GF-D8 (cell line): ENCODE results near the gene UBL3.

Experiments
- DNase-seq: peaks from one replicate; lab custom pipeline; 2025; lab: John Stamatoyannopoulos, UW

UBL3 gene

DNA sequence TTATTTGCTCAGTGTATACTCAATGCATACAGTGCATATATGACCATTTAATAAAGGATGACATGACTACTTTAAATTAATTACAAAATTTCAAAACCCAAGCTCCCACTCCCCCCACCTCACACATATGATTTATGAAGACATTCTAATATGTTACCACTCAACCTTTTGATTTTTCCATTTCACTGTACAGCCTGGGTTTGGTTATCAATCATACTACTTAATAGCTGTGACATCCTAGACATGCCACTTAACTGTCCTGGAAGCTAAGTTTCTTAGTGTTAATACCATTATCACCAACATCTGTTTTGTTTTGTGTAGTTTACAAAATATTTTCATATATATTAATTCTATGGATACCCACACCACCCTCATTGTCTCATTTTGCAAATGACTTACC lies 42.2 kb downstream of the UBL3 start:
- DNase-seq = no peak

DNA sequence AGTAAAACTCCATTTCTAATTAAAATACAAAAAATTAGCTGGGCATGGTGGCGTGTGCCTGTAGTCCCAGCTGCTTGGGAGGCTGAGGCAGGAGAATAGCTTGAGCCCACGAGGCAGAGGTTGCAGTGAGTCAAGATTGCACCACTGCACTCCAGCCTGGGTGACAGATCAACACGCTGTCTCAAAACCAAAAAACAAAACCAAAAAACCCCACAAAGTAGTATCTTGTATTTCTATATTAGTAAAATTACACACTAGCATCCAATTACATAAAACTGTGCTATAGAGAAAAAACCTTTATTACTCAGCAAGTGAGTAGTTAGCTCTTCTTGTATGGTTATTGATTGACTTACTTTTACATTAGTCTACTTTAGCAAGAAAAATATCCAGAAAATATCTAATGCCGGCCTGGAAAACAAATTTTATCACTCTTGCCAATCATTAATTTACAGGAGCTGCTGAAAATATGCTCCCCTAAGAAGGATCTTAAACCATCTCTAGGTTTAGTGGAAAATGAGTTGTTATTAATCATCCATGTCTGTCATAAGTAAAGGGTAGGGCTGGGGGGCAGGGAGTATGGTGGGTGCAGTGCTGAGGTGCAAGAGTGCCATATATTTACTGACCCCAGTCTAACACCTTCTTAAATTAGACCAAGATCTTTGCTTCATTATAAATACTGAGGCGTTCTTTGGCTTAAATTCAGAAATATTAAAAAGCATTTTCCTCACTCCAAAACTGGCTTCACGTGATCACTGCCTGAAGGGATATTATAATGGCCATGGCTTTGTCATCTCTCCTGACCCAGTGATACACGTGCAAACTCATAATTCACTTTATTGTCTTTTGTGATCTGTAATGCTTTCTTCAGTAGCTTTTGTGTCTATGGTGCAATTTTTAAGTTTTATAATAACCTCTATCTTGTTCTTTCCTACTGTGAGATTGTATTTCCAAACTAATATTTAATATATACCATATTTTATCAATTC lies 44.1 kb downstream of the UBL3 start:
- DNase-seq = no peak

DNA sequence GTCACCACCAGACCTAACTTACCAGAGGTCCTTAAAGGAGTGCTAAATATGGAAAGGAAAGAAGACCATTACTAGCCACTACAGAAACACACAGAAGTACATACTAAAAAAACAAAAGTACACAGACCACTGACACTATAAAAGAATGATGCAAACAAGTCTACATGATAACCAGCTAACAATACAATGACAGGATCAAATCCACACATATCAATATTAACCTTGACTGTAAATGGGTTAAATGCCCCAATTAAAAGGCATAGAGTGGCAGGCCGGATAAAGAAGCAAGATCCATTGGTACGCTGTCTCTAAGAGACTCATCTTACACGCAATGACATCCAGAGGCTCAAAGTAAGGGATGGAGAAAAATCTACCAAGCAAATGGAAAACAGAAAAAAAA lies 47.2 kb downstream of the UBL3 start:
- DNase-seq = no peak

DNA sequence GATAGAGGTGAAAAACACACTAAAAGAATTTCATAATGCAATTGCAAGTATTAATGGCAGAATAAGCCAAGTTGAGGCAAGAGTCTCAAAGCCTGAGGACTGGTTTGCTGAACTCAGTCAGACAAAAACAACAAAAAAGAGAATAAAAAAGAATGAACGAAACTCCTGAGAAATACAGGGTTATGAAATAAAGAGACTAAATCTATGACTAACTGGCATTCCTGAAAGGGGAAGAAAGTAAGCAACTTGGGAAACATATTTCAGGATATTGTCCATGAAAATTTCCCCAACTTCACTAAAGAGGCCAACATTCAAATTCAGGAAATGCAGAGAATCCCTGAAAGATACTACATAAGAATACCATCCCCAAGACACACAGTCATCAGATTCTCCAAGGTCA lies 47.8 kb downstream of the UBL3 start:
- no peak for DNase-seq

DNA sequence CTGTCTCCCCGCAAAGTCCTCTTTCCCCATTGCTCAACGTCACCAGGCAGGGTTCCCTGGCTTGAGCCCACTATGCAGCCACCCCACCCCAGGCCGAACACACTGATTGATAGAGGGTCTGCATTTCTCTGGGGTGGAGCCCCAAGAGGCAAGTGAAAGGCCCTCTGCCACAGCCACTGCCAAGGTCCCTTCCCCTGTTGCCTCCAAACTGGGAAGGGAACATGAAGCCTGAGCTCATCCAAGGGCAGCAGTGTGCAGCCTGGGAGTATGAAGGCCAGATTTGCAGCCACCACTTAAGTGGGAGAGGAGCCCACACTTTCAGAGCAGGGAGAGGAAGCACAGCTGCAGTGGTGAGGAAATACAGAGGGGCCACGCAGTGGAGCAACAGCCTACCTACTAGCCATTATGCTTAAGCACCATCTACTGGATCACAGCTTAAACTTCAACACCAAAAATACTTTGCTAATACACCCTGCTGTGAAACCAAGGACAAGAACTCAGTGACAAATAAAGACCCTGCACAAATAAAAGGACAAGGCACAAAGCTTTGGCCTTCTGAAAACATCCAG lies 48.6 kb downstream of the UBL3 start:
- peak; percentile 83 for DNase-seq

DNA sequence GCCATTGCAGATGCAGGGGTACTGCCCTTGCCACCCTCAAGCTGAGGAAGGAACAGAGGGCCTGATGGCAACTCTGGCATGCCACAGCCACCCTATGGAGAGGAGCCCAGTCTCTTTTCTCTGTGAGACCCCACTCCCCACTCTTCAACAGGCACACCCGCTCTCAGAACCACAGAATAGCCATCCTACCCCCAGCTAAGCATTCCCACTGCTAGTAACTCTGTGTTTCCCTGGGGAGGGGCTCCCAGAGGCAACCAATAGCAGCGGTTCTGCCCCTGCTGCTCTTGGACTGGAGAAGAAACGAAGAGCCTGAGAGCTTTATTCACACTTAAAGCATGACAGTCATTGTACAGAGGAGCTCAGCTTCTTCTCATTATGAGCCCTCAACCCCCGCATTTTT lies 49.3 kb downstream of the UBL3 start:
- no peak for DNase-seq

DNA sequence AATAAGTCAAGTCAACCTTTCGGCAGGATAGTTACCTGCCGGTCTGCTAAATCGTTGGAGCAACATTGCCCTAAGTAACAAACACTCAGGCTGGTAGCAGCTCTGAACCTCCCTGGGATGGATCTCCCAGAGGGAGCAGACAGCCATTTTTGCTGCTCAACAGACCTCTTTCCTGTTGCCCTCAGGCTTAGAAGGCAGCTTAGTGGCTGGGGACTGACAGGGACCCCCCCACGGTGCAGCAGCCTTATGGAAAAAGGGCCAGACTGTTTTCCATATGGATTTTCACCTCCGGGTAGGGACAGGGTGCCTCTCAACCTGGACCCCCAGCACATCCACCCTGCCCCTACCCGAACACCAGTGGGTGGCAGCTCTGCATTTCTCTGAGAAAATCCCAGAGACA lies 49.7 kb downstream of the UBL3 start:
- no peak for DNase-seq

DNA sequence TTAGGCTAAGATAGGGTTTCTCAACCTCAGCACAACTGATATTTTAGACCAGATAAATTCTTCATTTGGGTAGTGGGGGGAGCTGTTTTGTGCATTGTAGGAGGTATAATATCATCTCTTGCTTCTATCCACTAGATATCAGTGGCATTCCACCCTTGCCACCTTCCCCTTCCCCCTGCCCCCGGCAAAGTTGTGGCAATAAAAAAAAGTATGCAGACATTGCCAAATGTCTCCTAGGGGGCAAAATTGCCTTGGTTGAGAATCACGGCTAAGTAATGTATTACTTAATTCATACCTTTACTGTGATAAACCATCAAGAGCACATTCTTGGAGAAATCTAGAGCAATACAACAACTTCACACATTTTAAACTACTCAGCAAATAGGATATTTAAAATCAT lies 51.4 kb downstream of the UBL3 start:
- DNase-seq = no peak

DNA sequence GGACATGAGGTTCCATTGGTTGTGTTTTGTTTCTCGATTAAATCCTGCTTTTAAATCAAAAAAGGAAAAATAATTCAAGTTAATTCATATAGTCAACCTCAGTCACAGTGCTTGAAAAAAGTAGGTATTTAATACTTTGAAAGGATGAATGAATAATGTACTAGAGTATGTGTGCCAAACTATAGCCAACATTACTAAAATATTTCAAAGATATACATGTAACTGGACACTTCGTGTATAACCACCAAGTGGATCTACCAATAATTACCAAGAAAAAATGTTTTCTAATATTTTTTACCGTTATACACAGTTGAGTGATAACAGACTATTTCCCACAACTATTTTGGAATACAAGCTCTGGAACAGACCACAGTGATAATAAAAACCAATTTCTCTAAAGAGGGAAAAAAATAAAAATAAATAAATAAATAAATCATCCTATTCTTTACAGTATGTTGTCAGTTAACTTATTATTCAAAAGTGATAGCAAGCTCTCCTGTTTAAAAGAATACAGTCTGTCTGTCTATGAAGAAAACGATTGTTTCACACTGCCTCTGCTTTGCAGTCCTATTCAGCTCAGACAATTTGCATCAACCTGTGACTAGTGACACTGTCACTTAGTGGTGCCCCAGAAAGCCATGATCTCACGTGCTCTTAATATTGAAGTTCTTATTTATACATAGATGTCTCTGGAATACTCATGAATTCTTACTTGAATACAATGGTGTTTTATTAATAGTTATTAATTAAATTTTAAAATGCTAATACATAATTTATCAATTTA lies 58.2 kb downstream of the UBL3 start:
- no peak for DNase-seq

DNA sequence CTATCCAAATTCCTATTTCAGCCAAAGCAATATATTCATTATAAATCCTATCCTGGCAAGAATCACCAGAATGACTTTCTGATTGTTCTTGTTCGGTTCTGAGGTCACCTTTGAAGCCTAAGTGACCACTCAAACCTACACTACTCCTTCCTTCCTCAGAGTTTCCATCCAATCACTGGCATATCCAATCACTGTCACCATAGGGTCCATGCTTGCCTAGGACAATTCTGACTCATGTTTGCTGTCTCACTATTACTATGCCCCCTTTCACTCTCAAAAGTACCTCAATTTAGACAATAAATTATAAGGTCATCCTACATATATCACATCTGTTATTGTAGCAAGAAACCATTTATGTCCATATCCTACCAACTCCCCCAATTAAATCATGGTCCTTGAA lies 58.9 kb downstream of the UBL3 start:
- DNase-seq = no peak

DNA sequence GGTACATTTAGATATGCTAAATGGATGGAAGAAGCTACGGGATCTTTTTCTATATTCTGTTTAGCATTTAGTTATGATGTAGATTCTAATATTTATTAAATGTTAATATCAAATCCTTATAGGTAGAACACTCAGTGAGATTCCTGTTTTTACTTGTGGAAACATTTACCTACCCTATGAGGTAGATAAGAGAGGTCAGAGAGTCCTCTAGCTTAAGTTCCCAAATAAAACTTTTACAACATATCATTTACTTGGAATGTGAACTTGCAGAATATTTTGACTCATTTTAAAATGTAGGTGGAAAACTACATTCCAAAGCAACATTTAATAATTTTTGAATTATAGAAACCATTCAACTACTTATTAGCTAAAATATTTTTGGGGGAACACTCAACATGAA lies 63.7 kb downstream of the UBL3 start:
- no peak for DNase-seq

DNA sequence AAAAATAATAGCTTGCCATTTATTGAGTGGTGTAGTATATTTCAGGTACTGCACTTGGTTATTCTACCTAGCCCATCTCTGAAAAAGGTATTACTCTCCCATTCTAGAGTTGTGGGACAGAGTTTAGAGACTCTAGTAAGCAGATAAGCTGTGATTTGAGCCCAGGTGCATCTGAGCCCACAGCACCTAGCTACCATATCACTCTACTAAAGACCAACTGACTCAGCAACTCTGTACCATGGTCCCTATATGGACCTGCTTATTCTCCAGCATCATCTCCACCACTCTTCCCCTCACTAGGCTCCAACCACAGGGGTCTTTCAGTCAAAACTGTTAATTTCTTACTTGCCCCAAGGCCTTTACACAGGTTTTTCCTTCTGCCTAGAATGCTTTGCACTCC lies 64.4 kb downstream of the UBL3 start:
- DNase-seq = no peak

DNA sequence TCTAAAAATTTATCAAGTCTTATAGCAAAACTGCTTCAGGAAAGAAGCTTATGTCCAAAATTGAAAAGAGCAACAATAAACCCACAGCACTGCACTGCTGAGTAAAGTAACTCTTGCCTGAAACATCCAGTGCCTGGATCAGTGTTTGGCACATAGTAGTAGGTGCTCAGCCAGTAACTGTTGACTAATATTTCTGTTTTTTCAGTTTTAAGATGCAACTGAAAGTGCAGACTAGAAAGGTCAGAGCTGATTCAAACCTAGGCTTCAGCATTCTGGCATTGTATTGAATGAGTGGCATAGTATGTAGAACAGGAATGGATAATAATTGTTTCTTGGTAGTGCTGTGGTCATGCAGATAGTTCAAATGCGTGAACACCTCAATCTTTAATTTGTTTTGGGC lies 67.6 kb downstream of the UBL3 start:
- no peak for DNase-seq

DNA sequence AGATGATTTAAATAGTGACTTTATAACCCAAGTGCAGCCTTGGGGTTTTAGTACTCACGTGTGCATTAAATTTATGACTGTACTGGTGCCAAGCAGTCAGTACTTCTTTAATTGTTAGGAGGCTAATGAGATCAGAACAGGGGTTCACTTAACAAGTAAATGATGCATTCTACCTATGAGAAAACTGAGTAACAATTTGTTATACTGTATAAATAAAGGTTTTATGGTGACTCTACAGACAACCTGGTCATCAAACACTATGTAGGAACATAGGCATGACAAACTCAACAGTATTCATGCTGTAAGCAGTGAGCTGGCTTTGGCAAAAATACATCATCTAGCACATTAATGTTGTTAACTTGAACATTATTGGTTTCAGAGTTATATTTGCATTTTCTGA lies 75.6 kb downstream of the UBL3 start:
- DNase-seq = no peak

DNA sequence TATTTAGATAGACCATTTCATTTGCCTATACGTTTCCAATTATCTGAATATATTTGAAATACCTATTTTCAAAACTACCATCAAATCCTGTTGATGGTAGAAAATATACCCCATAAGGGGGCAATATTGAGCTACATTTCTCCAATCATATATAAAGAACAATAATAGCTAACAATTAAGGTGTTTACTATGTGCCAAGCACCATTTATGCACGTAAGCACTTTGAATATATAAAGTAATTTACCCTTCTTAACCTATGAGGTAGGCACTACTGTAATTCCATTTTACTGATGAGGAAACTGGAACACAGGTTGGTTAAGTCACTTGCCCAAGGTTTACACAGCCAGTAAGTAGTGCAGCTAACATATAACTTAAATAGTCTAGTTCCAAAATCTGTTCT lies 79.2 kb downstream of the UBL3 start:
- DNase-seq = peak; percentile 11

DNA sequence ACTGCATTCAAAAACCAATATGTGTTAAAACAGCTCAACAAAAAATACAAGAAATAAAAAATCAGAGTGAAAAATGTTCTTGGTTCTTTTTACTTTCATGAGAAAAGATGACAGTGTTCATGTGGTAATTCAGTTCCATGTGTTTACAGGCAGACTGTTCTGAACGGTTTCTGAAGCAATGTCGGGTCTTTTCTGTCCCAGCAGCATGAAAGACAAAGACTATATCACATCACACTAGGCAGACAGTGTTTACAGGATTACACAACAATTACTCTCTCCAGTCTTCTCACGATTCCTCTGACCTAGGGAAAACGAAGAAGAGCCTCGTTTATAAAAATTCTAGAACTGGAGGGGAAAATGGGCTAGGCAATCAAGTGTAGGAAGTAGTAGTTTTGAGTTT lies 83.4 kb downstream of the UBL3 start:
- no peak for DNase-seq

DNA sequence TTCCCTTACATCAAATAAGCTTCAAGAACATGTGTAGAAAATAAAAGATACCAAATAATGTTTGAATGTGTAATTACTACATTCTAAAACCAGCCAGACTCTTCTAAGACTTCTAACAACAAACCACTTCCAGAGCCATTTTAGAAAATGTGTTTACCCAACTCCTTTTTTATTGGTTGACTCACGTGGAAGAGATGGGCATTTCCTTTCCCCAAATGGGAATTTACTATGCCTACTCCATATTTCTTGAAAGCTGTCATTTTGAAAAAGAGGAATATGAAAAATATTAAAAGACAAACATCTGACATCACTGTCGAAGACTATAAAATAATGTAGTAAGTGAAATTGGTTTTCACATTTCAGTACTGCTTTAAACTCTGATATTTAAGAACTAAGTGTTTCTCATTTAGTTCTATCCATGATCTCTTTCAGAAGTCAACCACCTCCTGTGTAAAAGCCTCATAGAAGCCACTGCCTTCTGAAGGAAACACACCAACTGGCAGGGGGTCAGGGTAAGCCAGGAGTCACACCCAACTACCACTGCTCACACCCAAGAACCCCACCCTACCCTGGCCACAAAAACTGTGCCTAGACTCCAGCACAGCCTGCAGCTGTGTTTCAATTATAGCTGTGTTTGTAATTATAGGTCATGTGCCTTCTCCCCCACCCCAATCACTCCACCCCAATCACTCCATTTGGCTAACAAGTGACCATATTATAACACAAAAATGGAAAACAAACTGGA lies 86.8 kb downstream of the UBL3 start:
- DNase-seq = no peak

DNA sequence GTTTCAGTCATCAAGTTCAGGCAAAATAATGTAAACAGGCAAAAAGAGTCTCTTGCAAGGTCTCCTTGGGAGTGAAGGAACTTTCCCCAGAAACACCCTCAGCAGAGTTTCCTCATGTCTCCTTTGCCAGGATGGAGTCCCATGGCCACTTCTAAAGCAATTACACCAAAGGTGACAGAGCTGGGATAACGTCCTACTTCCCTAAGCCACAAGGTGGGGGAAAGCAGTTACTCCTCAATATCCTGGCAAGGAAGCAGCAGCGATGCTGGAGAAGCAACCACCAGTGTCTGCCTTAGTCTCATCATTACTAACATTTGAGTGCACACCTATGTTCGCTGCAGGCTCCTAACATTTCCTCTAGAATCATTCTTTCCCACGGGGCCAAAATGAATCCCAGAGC lies 88.6 kb downstream of the UBL3 start:
- no peak for DNase-seq

DNA sequence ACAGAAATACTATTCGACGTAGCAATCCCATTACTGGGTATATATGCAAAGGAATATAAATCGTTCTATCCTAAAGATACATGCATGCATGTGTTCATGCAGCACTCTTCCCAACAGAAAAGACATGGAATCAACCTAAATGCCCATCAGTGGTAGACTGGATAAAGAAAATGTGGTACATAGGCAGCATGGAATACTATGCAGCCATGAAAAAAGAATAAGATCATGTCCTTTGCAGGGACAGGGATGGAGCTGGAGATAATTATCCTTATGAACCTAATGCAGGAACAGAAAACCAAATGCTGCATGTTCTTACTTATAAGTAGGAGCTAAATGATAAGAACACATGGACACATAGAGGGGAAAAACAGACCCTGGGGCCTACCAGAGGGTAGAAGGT lies 89.3 kb downstream of the UBL3 start:
- no peak for DNase-seq

DNA sequence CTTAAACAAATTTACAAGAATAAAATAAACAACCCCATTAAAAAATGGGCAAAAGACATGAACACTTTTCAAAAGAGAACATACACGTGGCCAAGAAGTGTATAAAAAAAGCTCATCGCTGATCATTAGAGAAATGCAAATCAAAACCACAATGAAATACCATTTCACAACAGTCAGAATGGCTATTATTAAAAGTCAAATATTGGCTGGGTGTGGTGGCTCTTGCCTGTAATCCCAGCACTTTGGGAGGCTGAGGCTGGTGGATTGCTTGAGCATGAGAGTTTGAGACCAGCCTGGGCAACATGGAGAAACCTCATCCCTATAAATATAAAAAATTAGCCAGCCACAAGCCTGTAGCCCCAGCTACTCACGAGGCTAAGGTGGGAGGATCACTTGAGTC lies 89.9 kb downstream of the UBL3 start:
- DNase-seq = no peak

DNA sequence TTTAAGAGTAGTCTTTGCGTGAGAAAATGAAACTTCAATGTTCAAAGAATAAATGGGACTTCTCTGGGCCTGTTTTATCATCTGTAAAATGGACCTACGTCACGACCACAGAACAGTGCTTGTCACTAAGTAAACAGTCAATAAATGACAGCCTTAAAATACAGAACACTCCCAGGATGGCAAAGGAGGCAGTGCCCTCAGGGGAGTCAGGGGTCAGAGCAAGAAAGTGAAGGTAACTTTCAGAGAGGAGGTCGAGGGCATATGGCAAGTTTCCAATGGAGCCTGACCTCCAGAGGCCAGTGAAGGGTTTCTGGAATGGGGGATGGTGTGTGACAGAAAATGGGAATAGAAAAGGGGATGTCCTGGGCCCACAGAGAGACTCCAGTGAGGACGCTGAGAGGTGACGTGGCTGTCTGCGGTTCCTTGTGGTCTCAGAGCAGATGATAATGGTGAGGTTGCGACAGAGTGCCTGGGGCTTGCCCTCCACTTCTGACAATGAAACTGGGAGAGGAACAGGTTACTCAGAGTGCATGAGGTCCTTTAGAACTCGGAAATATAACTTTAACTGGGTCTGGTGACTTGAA lies 91.8 kb downstream of the UBL3 start:
- DNase-seq = peak; percentile 96

DNA sequence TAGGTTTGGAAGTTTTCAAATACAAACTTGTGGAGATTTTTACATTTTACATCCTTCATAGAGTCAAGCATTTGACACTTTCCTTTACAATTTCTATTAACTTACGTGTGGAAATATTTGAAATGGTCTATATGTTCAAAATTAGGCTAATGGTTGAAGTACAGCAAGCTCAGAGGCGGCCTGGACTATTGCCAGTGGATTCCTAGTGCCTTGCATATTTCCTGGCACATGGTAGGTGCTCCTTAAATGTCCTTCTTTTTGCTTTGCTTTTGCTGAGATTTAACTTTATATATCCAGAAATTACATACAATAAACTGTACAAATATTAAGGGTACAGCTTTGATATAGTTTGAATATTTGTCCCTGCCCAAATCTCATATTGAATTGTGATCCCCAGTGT lies 93.9 kb downstream of the UBL3 start:
- DNase-seq = no peak
